ENCODE data around the gene CROCC.

DNA sequence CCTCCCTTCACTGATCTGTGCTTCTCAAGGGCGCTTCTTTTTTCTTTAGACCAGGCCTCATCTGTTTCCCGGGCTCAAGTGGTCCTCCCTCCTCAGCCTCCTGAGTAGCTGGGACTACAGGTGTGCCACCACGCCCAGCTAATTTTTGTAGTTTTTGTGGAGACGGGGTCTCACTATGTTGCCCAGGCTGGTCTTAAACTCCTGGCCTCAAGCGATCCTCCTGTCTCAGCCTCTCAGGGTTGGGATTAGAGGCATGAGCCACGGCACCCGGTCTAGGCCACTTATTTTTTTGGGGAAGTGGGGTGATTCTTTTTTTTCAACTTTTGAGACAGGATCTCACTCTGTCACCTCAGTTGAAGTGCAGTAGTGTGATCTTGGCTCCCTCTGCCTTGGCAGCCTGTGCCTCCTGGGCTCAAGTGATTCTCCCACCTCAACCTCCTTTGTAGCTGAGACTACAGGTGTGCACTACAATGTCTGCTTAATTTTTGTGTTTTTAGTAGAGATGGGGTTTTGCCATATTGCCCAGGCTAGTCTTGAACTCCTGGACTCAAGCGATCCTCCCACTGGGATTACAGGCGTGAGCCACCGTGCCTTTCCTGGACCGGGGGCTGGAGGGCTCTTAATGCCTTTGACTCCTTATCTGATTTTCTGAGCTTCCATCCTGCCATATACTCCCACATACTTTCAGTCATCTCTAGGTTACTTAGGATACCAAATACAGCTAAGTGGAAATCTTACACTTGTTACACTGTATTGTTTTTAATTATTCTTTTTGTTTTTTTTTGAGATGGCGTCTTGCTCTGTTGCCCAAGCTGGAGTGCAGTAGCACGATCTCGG is 39.8 kb downstream of the CROCC start:
- TF ChIP-seq POLR2AphosphoS5 (IDR thresholded peaks at IDR 0.05; ENCODE audit: low read depth, low read length) (no peak), TAF1 (IDR thresholded peaks at IDR 0.05; ENCODE audit: borderline replicate concordance, low read depth, low read length) (no peak), RCOR1 (IDR thresholded peaks at IDR 0.05; ENCODE audit: low read length) (no peak), FOSL2 (IDR thresholded peaks at IDR 0.05; ENCODE audit: borderline replicate concordance, low read depth) (no peak), EP300 (IDR thresholded peaks at IDR 0.05; ENCODE audit: borderline replicate concordance in 1 of 2, low read depth in 1 of 2, low read length in 1 of 2) (no peak), FOXJ3 (CRISPR knock-in tag; IDR thresholded peaks at IDR 0.05) (no peak), YY1 (IDR thresholded peaks at IDR 0.05; ENCODE audit: low read depth) (no peak)
- TF ChIP-seq, protein P1, sequence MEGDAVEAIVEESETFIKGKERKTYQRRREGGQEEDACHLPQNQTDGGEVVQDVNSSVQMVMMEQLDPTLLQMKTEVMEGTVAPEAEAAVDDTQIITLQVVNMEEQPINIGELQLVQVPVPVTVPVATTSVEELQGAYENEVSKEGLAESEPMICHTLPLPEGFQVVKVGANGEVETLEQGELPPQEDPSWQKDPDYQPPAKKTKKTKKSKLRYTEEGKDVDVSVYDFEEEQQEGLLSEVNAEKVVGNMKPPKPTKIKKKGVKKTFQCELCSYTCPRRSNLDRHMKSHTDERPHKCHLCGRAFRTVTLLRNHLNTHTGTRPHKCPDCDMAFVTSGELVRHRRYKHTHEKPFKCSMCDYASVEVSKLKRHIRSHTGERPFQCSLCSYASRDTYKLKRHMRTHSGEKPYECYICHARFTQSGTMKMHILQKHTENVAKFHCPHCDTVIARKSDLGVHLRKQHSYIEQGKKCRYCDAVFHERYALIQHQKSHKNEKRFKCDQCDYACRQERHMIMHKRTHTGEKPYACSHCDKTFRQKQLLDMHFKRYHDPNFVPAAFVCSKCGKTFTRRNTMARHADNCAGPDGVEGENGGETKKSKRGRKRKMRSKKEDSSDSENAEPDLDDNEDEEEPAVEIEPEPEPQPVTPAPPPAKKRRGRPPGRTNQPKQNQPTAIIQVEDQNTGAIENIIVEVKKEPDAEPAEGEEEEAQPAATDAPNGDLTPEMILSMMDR (IDR thresholded peaks at IDR 0.05): no peak
- TF ChIP-seq, protein P2, sequence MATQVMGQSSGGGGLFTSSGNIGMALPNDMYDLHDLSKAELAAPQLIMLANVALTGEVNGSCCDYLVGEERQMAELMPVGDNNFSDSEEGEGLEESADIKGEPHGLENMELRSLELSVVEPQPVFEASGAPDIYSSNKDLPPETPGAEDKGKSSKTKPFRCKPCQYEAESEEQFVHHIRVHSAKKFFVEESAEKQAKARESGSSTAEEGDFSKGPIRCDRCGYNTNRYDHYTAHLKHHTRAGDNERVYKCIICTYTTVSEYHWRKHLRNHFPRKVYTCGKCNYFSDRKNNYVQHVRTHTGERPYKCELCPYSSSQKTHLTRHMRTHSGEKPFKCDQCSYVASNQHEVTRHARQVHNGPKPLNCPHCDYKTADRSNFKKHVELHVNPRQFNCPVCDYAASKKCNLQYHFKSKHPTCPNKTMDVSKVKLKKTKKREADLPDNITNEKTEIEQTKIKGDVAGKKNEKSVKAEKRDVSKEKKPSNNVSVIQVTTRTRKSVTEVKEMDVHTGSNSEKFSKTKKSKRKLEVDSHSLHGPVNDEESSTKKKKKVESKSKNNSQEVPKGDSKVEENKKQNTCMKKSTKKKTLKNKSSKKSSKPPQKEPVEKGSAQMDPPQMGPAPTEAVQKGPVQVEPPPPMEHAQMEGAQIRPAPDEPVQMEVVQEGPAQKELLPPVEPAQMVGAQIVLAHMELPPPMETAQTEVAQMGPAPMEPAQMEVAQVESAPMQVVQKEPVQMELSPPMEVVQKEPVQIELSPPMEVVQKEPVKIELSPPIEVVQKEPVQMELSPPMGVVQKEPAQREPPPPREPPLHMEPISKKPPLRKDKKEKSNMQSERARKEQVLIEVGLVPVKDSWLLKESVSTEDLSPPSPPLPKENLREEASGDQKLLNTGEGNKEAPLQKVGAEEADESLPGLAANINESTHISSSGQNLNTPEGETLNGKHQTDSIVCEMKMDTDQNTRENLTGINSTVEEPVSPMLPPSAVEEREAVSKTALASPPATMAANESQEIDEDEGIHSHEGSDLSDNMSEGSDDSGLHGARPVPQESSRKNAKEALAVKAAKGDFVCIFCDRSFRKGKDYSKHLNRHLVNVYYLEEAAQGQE (IDR thresholded peaks at IDR 0.05; ENCODE audit: low read depth, low read length): no peak
